ENCODE results near the gene WDHD1.

- no peak for TF ChIP-seq KDM1A (IDR thresholded peaks at IDR 0.05; ENCODE audit: borderline replicate concordance, low read length)
- TF ChIP-seq CTCF (IDR thresholded peaks at IDR 0.05; ENCODE audit: control extremely low read depth in 1 of 3, insufficient read depth in 1 of 3, low read depth in 1 of 3, low read length in 3 of 3): no peak
These were observed 93.9 kb downstream of the WDHD1 start for GRCh38 chr14:54933006-54933405.

Data from H1 (cell line).